ENCODE measurements around the gene EPAS1. TPM values are rescaled to one million over a fixed set of nuclear protein-coding genes. Genes with fewer than 3 reads are reported as not detected.

The EPAS1 gene
- total and polyA plus RNA-seq, 2 of the 13 experiments (the other 11 are each of a cell fraction or from before 2014, with no cell fraction given) = 47.1 to 182 TPM

- TF ChIP-seq HES4 (CRISPR knock-in tag; IDR thresholded peaks at IDR 0.05; ENCODE audit: borderline replicate concordance) (no peak; the same call in 1 of the 2 replicates), ARNT (IDR thresholded peaks at IDR 0.05) (no peak), ZBTB14 (CRISPR knock-in tag; IDR thresholded peaks at IDR 0.05) (no peak), ZNF775 (CRISPR knock-in tag; IDR thresholded peaks at IDR 0.05; ENCODE audit: borderline replicate concordance) (no peak), ZNF782 (CRISPR knock-in tag; IDR thresholded peaks at IDR 0.05; ENCODE audit: borderline replicate concordance) (no peak), SKI (IDR thresholded peaks at IDR 0.05; ENCODE audit: partially characterized antibody) (no peak), ETV5 (CRISPR knock-in tag; IDR thresholded peaks at IDR 0.05; ENCODE audit: borderline replicate concordance) (0 out of 2 replicates have a peak, but pooled peaks have one; percentile 19), SP1 (IDR thresholded peaks at IDR 0.05) (no peak), SP1 (CRISPR knock-in tag; IDR thresholded peaks at IDR 0.05) (no peak), CBFB (CRISPR knock-in tag; IDR thresholded peaks at IDR 0.05) (peak; percentile 56; the same call in 1 of the 2 replicates), ZNF335 (CRISPR knock-in tag; IDR thresholded peaks at IDR 0.05) (no peak), ERF (CRISPR knock-in tag; IDR thresholded peaks at IDR 0.05) (peak; percentile 18; the same call in 1 of the 2 replicates), ZNF350 (CRISPR knock-in tag; IDR thresholded peaks at IDR 0.05; ENCODE audit: borderline replicate concordance, low read depth) (no peak; the same call in 1 of the 2 replicates), MEIS1 (CRISPR knock-in tag; IDR thresholded peaks at IDR 0.05; ENCODE audit: borderline replicate concordance) (no peak), KDM4B (CRISPR knock-in tag; IDR thresholded peaks at IDR 0.05) (no peak), ZNF784 (CRISPR knock-in tag; IDR thresholded peaks at IDR 0.05; ENCODE audit: borderline replicate concordance) (no peak), REL (CRISPR knock-in tag; conservative IDR thresholded peaks at IDR 0.05) (no peak), ZNF780A (CRISPR knock-in tag; IDR thresholded peaks at IDR 0.05) (no peak), DR1 (CRISPR knock-in tag; IDR thresholded peaks at IDR 0.05) (0 out of 2 replicates have a peak, but pooled peaks have one; percentile 29), RBFOX2 (IDR thresholded peaks at IDR 0.05; ENCODE audit: low read depth, low read length) (no peak; the same call in none of the 2 replicates), ZNF724P (CRISPR knock-in tag; IDR thresholded peaks at IDR 0.05; ENCODE audit: borderline replicate concordance) (no peak), ZNF614 (CRISPR knock-in tag; IDR thresholded peaks at IDR 0.05; ENCODE audit: borderline replicate concordance) (peak; percentile 60; the same call in 1 of the 2 replicates)
- TF ChIP-seq, protein P1, sequence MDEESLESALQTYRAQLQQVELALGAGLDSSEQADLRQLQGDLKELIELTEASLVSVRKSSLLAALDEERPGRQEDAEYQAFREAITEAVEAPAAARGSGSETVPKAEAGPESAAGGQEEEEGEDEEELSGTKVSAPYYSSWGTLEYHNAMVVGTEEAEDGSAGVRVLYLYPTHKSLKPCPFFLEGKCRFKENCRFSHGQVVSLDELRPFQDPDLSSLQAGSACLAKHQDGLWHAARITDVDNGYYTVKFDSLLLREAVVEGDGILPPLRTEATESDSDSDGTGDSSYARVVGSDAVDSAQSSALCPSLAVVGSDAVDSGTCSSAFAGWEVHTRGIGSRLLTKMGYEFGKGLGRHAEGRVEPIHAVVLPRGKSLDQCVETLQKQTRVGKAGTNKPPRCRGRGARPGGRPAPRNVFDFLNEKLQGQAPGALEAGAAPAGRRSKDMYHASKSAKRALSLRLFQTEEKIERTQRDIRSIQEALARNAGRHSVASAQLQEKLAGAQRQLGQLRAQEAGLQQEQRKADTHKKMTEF (CRISPR knock-in tag; IDR thresholded peaks at IDR 0.05) = no peak
- TF ChIP-seq, protein P2, sequence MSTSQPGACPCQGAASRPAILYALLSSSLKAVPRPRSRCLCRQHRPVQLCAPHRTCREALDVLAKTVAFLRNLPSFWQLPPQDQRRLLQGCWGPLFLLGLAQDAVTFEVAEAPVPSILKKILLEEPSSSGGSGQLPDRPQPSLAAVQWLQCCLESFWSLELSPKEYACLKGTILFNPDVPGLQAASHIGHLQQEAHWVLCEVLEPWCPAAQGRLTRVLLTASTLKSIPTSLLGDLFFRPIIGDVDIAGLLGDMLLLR (CRISPR knock-in tag; IDR thresholded peaks at IDR 0.05) = 0 out of 2 replicates have a peak, but pooled peaks have one; percentile 38
- TF ChIP-seq, protein P3, sequence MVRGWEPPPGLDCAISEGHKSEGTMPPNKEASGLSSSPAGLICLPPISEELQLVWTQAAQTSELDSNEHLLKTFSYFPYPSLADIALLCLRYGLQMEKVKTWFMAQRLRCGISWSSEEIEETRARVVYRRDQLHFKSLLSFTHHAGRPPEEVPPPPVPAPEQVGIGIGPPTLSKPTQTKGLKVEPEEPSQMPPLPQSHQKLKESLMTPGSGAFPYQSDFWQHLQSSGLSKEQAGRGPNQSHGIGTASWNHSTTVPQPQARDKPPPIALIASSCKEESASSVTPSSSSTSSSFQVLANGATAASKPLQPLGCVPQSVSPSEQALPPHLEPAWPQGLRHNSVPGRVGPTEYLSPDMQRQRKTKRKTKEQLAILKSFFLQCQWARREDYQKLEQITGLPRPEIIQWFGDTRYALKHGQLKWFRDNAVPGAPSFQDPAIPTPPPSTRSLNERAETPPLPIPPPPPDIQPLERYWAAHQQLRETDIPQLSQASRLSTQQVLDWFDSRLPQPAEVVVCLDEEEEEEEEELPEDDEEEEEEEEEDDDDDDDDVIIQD (CRISPR knock-in tag; IDR thresholded peaks at IDR 0.05; ENCODE audit: low read depth) = no peak
Observed at GRCh38 chr2:46299365-46300263, 2.4 kb downstream of the EPAS1 start (continued).
